Measurements from ENCODE around the gene TENT4A. TPM values are rescaled to one million over a fixed set of nuclear protein-coding genes. Genes with fewer than 3 reads are reported as not detected.

TENT4A gene
- total RNA-seq, 1 experiment from 2014 or later, result 51.7 TPM

- ChIA-PET POLR2A (ENCODE audit: low non-redundant PET) (no interaction called here), CTCF (no interaction called here)
- intact Hi-C loops (cut with micrococcal nuclease; ENCODE audit: unreplicated experiment), result no loop called here
- H3K36me3 ChIP-seq (ENCODE audit: insufficient read depth, low read length, poor library complexity, severe bottlenecking), result no peaks in the 10 kb centered on the region
- H3K4me3 ChIP-seq (ENCODE audit: low read depth, low read length, poor library complexity, severe bottlenecking), result no peak overlapping the region
- no peak for DNase-seq (ENCODE audit: low spot score)
- no TSS peak for BruUV-seq (replicated peaks)
- no peaks in the 10 kb centered on the region for H3K9me3 ChIP-seq (ENCODE audit: low read depth, low read length, poor library complexity, severe bottlenecking)
- H3K4me1 ChIP-seq (ENCODE audit: insufficient read depth, low read length, poor library complexity, severe bottlenecking), result peaks cover 42% of the 10 kb centered on the region
- H3K27me3 ChIP-seq (replicated peaks; ENCODE audit: insufficient read depth, low read depth, low read length, poor library complexity), result no peaks in the 10 kb centered on the region
- H3K27ac ChIP-seq (ENCODE audit: low read depth, low read length, poor library complexity, severe bottlenecking), result no peak overlapping the region
- TF ChIP-seq EZH2 (IDR thresholded peaks at IDR 0.05; ENCODE audit: borderline replicate concordance, low read depth, low read length, poor library complexity, severe bottlenecking) (no peak), CTCF (conservative IDR thresholded peaks at IDR 0.05; ENCODE audit: low read depth, low read length) (no peak)
Observed at GRCh38 chr5:6724321-6724929, 11.2 kb downstream of the TENT4A start.

GRCh38 chr5:6725421-6725820 is 12.2 kb downstream of the TENT4A start:
- CTCF ChIA-PET, result no interaction called here
- BruUV-seq (replicated peaks), result no TSS peak

DNA sequence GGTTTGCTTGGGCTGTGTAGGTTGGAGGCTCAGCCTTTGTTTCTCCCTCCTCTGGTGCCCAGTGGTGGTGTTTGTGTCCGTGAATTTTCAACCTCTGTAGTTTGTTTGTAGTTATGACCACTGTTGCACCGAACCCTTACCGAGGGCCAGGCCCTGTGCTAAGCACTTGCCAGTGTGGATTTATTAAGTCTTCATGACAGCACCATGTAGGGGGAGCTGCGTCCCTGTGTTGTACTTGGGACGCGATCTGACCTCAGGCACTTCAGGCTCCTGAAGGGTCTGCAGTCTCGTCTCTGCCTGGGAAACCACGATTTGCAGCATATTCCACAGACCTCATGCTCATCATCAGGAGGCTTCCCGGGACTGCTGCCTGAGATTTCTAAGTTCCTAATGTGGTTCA is 12.8 kb downstream of the TENT4A start:
- no peak for DNase-seq (ENCODE audit: low spot score)
- H3K4me3 ChIP-seq (ENCODE audit: low read depth, low read length, poor library complexity, severe bottlenecking), result no peak overlapping the region
- H3K27ac ChIP-seq (ENCODE audit: low read depth, low read length, poor library complexity, severe bottlenecking), result no peak overlapping the region
- H3K27me3 ChIP-seq (replicated peaks; ENCODE audit: insufficient read depth, low read depth, low read length, poor library complexity), result no peaks in the 10 kb centered on the region
- intact Hi-C loops (cut with micrococcal nuclease; ENCODE audit: unreplicated experiment), result no loop called here
- no peaks in the 10 kb centered on the region for H3K9me3 ChIP-seq (ENCODE audit: low read depth, low read length, poor library complexity, severe bottlenecking)
- H3K36me3 ChIP-seq (ENCODE audit: insufficient read depth, low read length, poor library complexity, severe bottlenecking), result no peaks in the 10 kb centered on the region
- peaks cover 58% of the 10 kb centered on the region for H3K4me1 ChIP-seq (ENCODE audit: insufficient read depth, low read length, poor library complexity, severe bottlenecking)
- CTCF ChIA-PET, result no interaction called here
- POLR2A ChIA-PET (ENCODE audit: low non-redundant PET), result no interaction called here
- no peak for TF ChIP-seq CTCF (conservative IDR thresholded peaks at IDR 0.05; ENCODE audit: low read depth, low read length)
- no peak for TF ChIP-seq EZH2 (IDR thresholded peaks at IDR 0.05; ENCODE audit: borderline replicate concordance, low read depth, low read length, poor library complexity, severe bottlenecking)
- no TSS peak for BruUV-seq (replicated peaks)

More at GRCh38 chr5:6725421-6725820, 12.2 kb downstream of the TENT4A start:
- H3K4me1 ChIP-seq (ENCODE audit: insufficient read depth, low read length, poor library complexity, severe bottlenecking), result peaks cover 52% of the 10 kb centered on the region
- no peak overlapping the region for H3K4me3 ChIP-seq (ENCODE audit: low read depth, low read length, poor library complexity, severe bottlenecking)
- POLR2A ChIA-PET (ENCODE audit: low non-redundant PET), result no interaction called here
- TF ChIP-seq CTCF (conservative IDR thresholded peaks at IDR 0.05; ENCODE audit: low read depth, low read length), result no peak
- TF ChIP-seq EZH2 (IDR thresholded peaks at IDR 0.05; ENCODE audit: borderline replicate concordance, low read depth, low read length, poor library complexity, severe bottlenecking), result no peak
- no peaks in the 10 kb centered on the region for H3K36me3 ChIP-seq (ENCODE audit: insufficient read depth, low read length, poor library complexity, severe bottlenecking)
- no peaks in the 10 kb centered on the region for H3K27me3 ChIP-seq (replicated peaks; ENCODE audit: insufficient read depth, low read depth, low read length, poor library complexity)
- no peak for DNase-seq (ENCODE audit: low spot score)
- intact Hi-C loops (cut with micrococcal nuclease; ENCODE audit: unreplicated experiment), result no loop called here
- H3K9me3 ChIP-seq (ENCODE audit: low read depth, low read length, poor library complexity, severe bottlenecking), result no peaks in the 10 kb centered on the region
- no peak overlapping the region for H3K27ac ChIP-seq (ENCODE audit: low read depth, low read length, poor library complexity, severe bottlenecking)
